NK-92 (cell line): ENCODE data around the gene ABCC8.

ENCODE experiments used
- DNase-seq: peaks from one replicate; lab custom pipeline; 2025; ENCODE audit not compliant: unreplicated experiment; lab: John Stamatoyannopoulos, UW

Gene ABCC8

GRCh38 chr11:17506314-17506713 lies 29.7 kb upstream of the ABCC8 start:
- no peak for DNase-seq

- no peak for DNase-seq
These were observed 28.5 kb upstream of the ABCC8 start for GRCh38 chr11:17505146-17505545.

- DNase-seq = no peak
These were observed 27.9 kb upstream of the ABCC8 start for GRCh38 chr11:17504330-17505107.

- no peak for DNase-seq
These were observed 26.0 kb upstream of the ABCC8 start for GRCh38 chr11:17502630-17503029.

- DNase-seq = no peak
These were observed 24.0 kb upstream of the ABCC8 start for GRCh38 chr11:17500673-17501072.

GRCh38 chr11:17498475-17498874 lies 21.8 kb upstream of the ABCC8 start:
- DNase-seq = no peak

GRCh38 chr11:17498058-17498457 lies 21.4 kb upstream of the ABCC8 start:
- no peak for DNase-seq

- no peak for DNase-seq
These were observed 19.8 kb upstream of the ABCC8 start for GRCh38 chr11:17496406-17496805.

- DNase-seq = no peak
These were observed 17.4 kb upstream of the ABCC8 start for GRCh38 chr11:17494019-17494418.

- no peak for DNase-seq
These were observed 14.3 kb upstream of the ABCC8 start for GRCh38 chr11:17490938-17491337.

- DNase-seq = no peak
These were observed 13.6 kb upstream of the ABCC8 start for GRCh38 chr11:17490232-17490631.

GRCh38 chr11:17489751-17490150 lies 13.1 kb upstream of the ABCC8 start:
- no peak for DNase-seq

GRCh38 chr11:17488563-17488962 lies 11.9 kb upstream of the ABCC8 start:
- no peak for DNase-seq

GRCh38 chr11:17486646-17487045 lies 10.0 kb upstream of the ABCC8 start:
- no peak for DNase-seq

- DNase-seq = no peak
These were observed 6.9 kb upstream of the ABCC8 start for GRCh38 chr11:17483505-17483904.

GRCh38 chr11:17481905-17482304 lies 5.3 kb upstream of the ABCC8 start:
- no peak for DNase-seq

GRCh38 chr11:17479284-17480214 lies 2.9 kb upstream of the ABCC8 start:
- no peak for DNase-seq

GRCh38 chr11:17478070-17478469 lies 1.4 kb upstream of the ABCC8 start:
- no peak for DNase-seq

GRCh38 chr11:17477361-17477760 lies 716 bp upstream of the ABCC8 start:
- DNase-seq = no peak

GRCh38 chr11:17477084-17477333 lies 364 bp upstream of the ABCC8 start:
- DNase-seq = no peak

- no peak for DNase-seq
These were observed 854 bp downstream of the ABCC8 start for GRCh38 chr11:17475666-17476316.
